ENCODE results near the gene PPP4R2. TPM values are rescaled to one million over a fixed set of nuclear protein-coding genes. Genes with fewer than 3 reads are reported as not detected.

PPP4R2 gene
- polyA plus RNA-seq, 1 experiment = 48.7 TPM

DNA sequence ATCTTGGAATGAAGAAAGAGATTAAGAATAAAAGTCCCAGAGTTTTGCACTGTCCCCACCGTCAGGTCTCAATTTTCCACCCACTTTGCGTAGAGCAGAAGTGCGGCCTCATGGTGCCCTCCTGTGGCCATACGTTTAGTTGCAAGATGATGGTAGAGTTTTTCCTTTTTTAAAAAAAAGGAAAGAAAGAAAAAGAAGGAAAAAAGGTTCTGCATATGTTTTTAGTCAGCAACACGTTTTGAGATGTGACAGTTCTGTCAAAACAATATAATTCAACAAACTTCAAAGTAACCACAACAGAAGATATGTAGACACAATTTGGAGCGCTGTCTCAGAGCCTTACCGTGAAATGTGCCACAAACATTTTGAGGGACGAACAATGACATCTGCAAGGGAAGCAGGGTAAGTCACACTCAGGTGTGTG, 89.5 kb downstream of the PPP4R2 start:
- H3K4me3 ChIP-seq (ENCODE audit: low read depth, low read length) = peak overlapping the region; percentile 23; the same call in 1 of the 2 replicates

DNA sequence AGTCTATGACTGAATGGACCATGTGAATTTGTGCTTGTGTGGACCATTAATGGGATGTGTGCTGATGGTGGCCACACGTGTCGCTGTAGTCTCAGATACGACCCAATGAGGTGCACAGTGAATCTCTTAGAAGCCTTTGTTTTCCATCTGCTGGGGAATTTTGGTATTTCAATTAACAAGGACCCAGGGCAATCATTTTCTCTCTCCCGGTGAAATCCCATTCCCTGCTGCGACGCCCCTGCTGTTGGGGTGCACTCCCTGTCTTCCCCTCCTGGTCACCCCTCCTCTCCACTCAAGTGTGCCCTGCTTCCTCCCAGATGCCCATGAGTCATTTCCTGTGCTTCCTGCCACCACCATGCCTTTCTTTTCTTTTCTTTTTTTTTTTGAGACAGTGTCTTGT, 97.5 kb downstream of the PPP4R2 start:
- no peak for DNase-seq (ENCODE audit: low read depth, low spot score)
- POLR2A ChIA-PET = no interaction called here
- H3K9me3 ChIP-seq (ENCODE audit: control insufficient read depth, insufficient read depth, low read length) = peaks cover 4% of the 10 kb centered on the region
- TF ChIP-seq, protein P1, sequence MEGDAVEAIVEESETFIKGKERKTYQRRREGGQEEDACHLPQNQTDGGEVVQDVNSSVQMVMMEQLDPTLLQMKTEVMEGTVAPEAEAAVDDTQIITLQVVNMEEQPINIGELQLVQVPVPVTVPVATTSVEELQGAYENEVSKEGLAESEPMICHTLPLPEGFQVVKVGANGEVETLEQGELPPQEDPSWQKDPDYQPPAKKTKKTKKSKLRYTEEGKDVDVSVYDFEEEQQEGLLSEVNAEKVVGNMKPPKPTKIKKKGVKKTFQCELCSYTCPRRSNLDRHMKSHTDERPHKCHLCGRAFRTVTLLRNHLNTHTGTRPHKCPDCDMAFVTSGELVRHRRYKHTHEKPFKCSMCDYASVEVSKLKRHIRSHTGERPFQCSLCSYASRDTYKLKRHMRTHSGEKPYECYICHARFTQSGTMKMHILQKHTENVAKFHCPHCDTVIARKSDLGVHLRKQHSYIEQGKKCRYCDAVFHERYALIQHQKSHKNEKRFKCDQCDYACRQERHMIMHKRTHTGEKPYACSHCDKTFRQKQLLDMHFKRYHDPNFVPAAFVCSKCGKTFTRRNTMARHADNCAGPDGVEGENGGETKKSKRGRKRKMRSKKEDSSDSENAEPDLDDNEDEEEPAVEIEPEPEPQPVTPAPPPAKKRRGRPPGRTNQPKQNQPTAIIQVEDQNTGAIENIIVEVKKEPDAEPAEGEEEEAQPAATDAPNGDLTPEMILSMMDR (IDR thresholded peaks at IDR 0.05; ENCODE audit: low read depth, low read length) = no peak; the same call in 1 of the 2 replicates
- no peak overlapping the region for H3K4me3 ChIP-seq (ENCODE audit: low read depth, low read length)
- peaks cover 7% of the 10 kb centered on the region for H3K27me3 ChIP-seq (ENCODE audit: control insufficient read depth, insufficient read depth, low read length)
- H3K27ac ChIP-seq (ENCODE audit: low read depth, low read length) = no peak overlapping the region
- CTCF ChIA-PET = interaction anchor here (1.4 kb wide), 1 partner anchor 243 kb away, joined by 3 read pairs; no protein-coding TSS in a partner anchor

More for the DNA sequence above, 89.5 kb downstream of the PPP4R2 start:
- no peaks in the 10 kb centered on the region for H3K9me3 ChIP-seq (ENCODE audit: control insufficient read depth, insufficient read depth, low read length)
- TF ChIP-seq, protein P1 (IDR thresholded peaks at IDR 0.05; ENCODE audit: low read depth, low read length) = peak; percentile 73
- DNase-seq (ENCODE audit: low read depth, low spot score) = peak; percentile 15
- POLR2A ChIA-PET = no interaction called here
- CTCF ChIA-PET = interaction anchor here (0.6 to 5.7 kb wide), 38 partner anchors 10 to 1210 kb away, joined by 3 to 165 read pairs (median 4); partner anchors contain the start of gene SHQ1
- peaks cover 2% of the 10 kb centered on the region for H3K27me3 ChIP-seq (ENCODE audit: control insufficient read depth, insufficient read depth, low read length)
- H3K27ac ChIP-seq (ENCODE audit: low read depth, low read length) = no peak overlapping the region

DNA sequence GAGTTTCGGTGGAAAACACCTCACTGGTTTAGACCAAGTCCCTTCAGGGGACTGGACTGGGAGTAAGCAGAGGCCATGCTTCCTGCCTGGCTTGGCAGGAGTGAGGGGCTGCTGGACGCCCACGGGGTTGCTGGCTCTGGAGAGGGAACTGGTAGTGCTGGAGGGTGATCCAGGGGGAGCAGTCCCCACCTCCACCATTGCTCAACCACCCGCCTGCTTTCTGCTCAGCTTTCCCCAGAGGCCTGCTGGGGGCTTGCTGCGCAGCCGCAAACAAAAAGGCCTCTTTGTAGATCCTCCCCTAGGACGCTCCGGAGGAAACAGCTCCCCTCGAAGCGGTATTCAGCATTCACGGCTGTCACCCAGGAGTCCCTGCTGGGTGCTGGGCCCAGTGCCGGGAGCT, 98.3 kb downstream of the PPP4R2 start:
- ChIA-PET POLR2A (interaction anchor here (0.7 kb wide), 1 partner anchor 18 kb away, joined by 3 read pairs; no protein-coding TSS in a partner anchor), CTCF (interaction anchor here (2.5 kb wide), 1 partner anchor 407 kb away, joined by 7 read pairs; no protein-coding TSS in a partner anchor)
- Histone ChIP-seq H3K9me3 (ENCODE audit: control insufficient read depth, insufficient read depth, low read length) (peaks cover 4% of the 10 kb centered on the region), H3K27me3 (ENCODE audit: control insufficient read depth, insufficient read depth, low read length) (peaks cover 5% of the 10 kb centered on the region), H3K4me3 (ENCODE audit: low read depth, low read length) (no peak overlapping the region), H3K27ac (ENCODE audit: low read depth, low read length) (no peak overlapping the region)
- no peak for DNase-seq (ENCODE audit: low read depth, low spot score)
- TF ChIP-seq, protein P1 (IDR thresholded peaks at IDR 0.05; ENCODE audit: low read depth, low read length) = no peak

DNA sequence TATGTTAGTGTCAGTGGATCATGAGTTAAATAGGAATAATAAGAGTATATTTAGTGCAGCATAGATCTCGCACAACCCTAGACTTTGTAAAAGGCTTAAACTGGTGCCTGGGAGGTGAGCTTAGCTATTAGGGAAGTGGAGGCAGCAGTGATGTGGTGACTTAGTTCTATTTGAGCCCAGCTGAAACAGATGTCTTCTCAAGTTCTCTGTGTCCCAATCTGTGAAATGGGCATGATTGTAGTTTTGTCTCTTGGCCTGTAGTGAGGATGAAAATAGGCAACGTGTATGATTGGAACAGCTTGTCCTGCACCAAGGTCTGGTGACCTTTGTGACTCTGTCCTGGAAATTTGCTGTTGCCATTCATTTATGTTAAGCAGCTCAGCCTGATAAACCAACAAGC, 99.6 kb downstream of the PPP4R2 start:
- Histone ChIP-seq H3K27ac (ENCODE audit: low read depth, low read length) (no peak overlapping the region), H3K4me3 (ENCODE audit: low read depth, low read length) (no peak overlapping the region), H3K9me3 (ENCODE audit: control insufficient read depth, insufficient read depth, low read length) (peaks cover 4% of the 10 kb centered on the region), H3K27me3 (ENCODE audit: control insufficient read depth, insufficient read depth, low read length) (peaks cover 5% of the 10 kb centered on the region)
- ChIA-PET CTCF (interaction anchor here (1.0 to 2.5 kb wide), 3 partner anchors 10 to 406 kb away, joined by 5 to 7 read pairs (median 7); no protein-coding TSS in a partner anchor), POLR2A (no interaction called here)
- TF ChIP-seq, protein P1 (IDR thresholded peaks at IDR 0.05; ENCODE audit: low read depth, low read length) = no peak
- no peak for DNase-seq (ENCODE audit: low read depth, low spot score)

DNA sequence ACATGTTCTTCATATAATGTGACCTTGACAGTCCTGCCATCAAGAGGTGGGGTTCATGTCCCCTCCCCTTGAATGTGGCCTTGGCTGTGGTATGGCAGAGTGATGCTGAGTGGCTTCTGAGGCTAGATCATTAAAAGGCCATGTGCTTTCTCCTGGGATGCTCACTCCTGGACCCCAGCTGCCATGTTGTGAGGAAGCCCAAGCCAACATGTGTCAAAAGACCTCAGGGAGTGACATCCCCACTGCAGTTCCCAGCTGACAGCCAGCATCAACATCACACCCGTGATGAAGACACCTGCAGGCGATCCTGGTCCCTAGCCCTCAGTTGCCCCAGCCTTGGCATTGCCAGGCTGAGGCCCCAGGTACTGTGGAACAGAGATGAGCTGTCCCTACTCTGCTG, 101.4 kb downstream of the PPP4R2 start:
- POLR2A ChIA-PET = no interaction called here
- TF ChIP-seq, protein P1 (IDR thresholded peaks at IDR 0.05; ENCODE audit: low read depth, low read length) = no peak
- DNase-seq (ENCODE audit: low read depth, low spot score) = no peak
- Histone ChIP-seq H3K27me3 (ENCODE audit: control insufficient read depth, insufficient read depth, low read length) (peaks cover 9% of the 10 kb centered on the region), H3K4me3 (ENCODE audit: low read depth, low read length) (no peak overlapping the region), H3K27ac (ENCODE audit: low read depth, low read length) (no peak overlapping the region), H3K9me3 (ENCODE audit: control insufficient read depth, insufficient read depth, low read length) (peaks cover 4% of the 10 kb centered on the region)
- CTCF ChIA-PET = no interaction called here
